Epithelial cell of proximal tubule (primary cell): Measurements from ENCODE around the gene GMCL2. TPM values are rescaled to one million over a fixed set of nuclear protein-coding genes. Genes with fewer than 3 reads are reported as not detected.
A peak's percentile ranks its signal among the peaks of the same experiment; 100 is the strongest.

Experiments used
- DNase-seq: peaks from one replicate; pipeline ENCODE4 v3.0.0-alpha.2; 2011; ENCODE audit warnings: low read depth
- H3K4me3 ChIP-seq: 2 replicates; pipeline ENCODE4 v1.5.1; 2011; ENCODE audit warnings: low read depth, mild to moderate bottlenecking, low read length
- total RNA-seq: library from RNA; depleted of rRNA; stranded (reverse); fragments of >200 nt; gene quantifications from 2 replicates; pipeline ENCODE4 v1.2.3, GENCODE V29; 2015
- TF ChIP-seq, protein P1 (sequence below): conservative IDR thresholded peaks from 2 replicates; pipeline ENCODE4 v1.5.1; 2012; ENCODE audit warnings: low read depth, mild to moderate bottlenecking, low read length

The GMCL2 gene
- total RNA-seq, 1 donor from 2014 or later: not detected

DNA sequence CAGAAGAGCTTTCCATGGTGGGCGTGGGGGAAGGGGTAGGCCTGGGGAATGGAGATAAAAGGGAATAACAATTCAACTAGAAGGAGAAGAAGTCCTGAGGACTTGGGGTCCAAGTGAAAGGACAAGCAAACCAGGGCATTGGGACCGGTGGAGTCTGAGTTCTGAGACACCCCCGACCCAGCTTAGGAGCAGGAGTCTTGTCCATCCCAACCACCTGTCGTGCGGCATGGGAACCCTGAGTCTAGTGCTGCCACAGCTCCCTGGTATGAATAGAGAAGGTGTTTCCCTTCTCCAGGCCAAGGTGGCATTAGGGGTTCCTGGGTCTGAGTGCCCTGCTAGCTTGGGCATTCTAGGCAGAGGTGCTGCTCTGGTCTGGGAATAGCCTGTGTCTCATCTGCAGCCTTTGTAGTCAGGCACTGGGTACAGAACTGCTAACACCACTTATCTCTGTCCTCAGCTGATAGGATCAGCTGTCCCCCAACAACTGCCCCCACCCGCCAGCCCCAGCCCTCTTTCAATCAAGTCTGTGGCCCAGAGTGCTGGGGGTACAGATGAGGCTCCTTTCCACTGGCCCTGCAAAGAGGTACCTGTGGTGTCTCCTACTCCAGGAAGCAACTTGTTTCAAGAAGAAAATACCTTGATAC is 27.1 kb upstream of the GMCL2 start:
- H3K4me3 ChIP-seq: no peak overlapping the region
- TF ChIP-seq, protein P1, sequence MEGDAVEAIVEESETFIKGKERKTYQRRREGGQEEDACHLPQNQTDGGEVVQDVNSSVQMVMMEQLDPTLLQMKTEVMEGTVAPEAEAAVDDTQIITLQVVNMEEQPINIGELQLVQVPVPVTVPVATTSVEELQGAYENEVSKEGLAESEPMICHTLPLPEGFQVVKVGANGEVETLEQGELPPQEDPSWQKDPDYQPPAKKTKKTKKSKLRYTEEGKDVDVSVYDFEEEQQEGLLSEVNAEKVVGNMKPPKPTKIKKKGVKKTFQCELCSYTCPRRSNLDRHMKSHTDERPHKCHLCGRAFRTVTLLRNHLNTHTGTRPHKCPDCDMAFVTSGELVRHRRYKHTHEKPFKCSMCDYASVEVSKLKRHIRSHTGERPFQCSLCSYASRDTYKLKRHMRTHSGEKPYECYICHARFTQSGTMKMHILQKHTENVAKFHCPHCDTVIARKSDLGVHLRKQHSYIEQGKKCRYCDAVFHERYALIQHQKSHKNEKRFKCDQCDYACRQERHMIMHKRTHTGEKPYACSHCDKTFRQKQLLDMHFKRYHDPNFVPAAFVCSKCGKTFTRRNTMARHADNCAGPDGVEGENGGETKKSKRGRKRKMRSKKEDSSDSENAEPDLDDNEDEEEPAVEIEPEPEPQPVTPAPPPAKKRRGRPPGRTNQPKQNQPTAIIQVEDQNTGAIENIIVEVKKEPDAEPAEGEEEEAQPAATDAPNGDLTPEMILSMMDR: no peak
- DNase-seq: no peak

DNA sequence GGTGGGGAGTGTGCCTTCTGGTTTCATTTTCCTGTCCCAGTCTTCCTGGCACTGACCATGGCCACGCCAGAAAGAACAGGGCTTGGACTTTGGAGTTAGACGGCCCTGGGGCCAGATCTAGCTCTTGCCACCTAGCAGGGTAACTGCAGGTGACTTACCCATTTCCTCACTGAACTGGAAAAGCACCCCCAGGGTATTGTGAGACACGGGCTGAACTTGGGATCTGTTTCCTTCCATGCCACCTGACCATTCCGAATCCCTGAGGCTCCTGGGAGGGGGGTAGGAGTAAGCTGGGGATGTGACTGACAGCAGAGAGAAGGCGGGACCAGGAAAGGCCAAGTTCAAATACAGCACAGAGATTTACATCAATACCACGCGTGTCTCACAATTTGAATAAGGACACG is 26.6 kb upstream of the GMCL2 start:
- TF ChIP-seq, protein P1: no peak
- DNase-seq: peak; percentile 49

DNA sequence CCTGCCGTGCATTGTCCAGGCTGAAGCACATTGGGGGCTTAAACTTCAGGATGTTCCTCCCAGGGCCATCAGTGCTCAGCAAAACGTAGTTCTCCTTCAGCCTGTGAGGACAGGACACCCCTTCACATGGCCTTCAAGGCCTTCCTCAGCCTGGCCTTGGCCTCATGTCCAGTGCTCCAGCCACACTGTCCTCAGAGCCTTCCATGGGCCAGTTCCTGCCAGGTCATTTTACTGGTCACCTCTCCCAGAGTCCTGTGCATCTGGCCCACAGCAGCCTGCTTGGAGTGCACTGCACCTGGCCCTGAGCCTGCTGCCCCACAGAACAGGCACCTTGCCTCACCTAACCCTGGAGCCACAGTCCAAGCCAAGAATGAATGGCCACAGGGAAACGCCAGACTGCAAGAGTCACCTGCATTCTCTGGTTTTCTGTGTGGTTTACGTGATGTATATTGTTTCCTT is 25.9 kb upstream of the GMCL2 start:
- TF ChIP-seq, protein P1: no peak

More for the DNA sequence above, 26.6 kb upstream of the GMCL2 start:
- no peak overlapping the region for H3K4me3 ChIP-seq

DNA sequence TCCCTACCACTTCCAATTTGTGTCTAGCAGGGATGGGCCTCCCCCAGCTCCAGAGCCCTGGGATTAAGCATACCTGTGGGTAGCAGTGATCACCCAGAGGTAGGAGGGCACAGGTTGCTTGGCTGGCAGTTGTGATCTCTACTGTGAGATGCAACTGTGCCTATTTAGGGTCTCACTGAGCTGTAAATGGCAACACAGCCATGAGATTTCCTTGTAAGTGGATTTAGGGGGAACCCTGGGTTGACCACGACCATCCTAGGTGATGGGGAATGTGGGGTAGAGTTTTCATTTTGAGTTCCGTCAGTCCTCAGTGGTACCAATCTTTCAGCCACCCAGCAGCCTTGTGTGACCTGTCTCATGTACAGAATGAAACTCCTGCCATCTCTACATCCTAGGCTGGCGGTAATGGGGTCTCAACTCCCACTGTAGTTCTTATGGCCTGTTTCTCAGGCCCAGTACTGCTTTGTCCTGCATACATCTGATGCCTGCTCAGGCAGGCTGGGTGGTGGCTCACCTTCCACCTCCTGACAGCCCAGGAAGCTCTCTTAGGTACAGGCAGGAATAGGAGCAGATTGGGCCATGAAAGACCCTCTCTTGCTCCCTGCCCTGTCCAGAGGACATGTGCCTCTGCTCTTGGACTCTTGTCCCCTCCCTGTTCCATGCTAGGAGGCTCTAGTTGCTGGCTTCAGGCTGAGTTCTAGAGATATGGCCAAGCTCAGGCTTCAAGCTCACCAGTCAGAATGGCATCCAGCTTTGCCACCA is 25.3 kb upstream of the GMCL2 start:
- H3K4me3 ChIP-seq: no peak overlapping the region
- DNase-seq: no peak
- TF ChIP-seq, protein P1: no peak

More for the DNA sequence above, 25.9 kb upstream of the GMCL2 start:
- no peak for DNase-seq
- no peak overlapping the region for H3K4me3 ChIP-seq

DNA sequence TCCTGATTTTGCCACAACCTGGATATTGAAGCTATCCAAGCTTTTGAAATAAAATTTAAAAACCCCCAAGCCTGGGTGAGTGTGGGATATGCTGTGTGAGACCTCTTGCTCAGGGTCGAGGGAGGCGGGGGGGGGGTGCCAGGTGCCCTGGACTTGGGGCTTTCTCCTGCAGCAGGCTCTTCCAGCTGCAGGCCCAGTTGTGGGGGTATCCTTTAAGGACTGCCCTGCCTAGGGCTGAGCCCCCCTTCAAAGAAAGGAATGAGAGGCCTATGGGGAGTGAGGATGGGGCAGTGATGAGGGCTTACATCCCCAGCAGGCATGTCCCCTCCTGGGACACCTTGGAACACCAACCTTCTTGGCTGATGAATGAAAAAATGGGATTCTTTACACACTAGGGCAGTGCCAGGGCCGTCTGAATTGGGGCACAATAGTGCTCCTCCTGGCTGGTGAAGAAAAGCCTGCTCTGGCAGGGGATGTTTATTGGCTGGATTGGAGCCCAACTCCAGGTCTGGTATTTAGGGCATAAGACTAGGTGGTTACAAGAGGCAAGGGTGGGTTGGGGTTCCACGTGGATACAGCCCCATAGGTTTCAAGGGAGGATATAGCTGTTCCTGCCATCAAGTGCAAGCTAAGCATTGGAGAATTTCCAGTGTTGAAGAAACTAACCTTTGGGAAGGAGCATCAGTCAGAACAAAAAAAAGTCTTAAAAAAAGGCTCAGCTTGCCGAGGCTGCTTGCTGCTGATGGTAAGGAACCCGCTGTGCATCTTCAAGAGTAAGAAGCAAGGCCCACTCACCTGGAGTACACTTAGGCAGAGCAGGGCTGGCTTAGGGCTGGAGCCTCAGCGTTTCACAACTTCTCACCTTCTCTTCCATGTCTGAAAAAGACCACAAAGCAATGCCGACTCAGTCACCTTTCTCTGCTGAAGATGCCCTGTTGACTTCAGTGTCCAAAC is 24.2 kb upstream of the GMCL2 start:
- TF ChIP-seq, protein P1: no peak
- H3K4me3 ChIP-seq: no peak overlapping the region
- DNase-seq: no peak

DNA sequence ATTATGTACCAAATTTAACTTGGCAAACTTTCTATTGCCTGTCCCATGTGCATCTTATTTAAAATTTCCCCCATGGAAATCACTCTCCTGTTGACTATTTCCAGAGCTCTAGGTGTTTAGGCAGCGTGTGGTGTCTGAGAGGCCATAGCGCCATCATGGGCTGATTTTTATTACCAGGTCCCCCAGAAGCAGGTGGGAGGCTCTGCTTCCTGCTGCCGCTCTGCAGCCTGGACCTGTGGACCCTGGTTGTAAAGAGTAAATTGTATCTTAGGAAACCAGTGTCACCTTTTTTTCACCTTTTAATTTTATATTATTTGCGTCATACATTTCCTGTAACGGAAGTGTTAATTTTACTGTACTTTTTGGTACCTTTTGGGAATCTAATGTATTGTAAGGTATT is 23.5 kb upstream of the GMCL2 start:
- no peak for DNase-seq
- TF ChIP-seq, protein P1: no peak
- H3K4me3 ChIP-seq: no peak overlapping the region
